Endodermal cell (in vitro differentiated cells): ENCODE measurements around the gene SOX6. TPM values are rescaled to one million over a fixed set of nuclear protein-coding genes. Genes with fewer than 3 reads are reported as not detected.

Experiments used
- DNase-seq: peaks from one replicate; pipeline ENCODE4 v3.0.0-alpha.2; 2017
- H3K27ac ChIP-seq: 2 replicates; pipeline ENCODE4 v1.5.1; 2013; ENCODE audit warnings: mild to moderate bottlenecking, low read depth, low read length, moderate library complexity
- H3K27me3 ChIP-seq: 2 replicates; pipeline ENCODE4 v1.6.1; 2013; ENCODE audit warnings: mild to moderate bottlenecking, low read length, moderate library complexity; ENCODE audit not compliant: insufficient read depth, control insufficient read depth, poor library complexity, severe bottlenecking
- H3K36me3 ChIP-seq: 2 replicates; pipeline ENCODE4 v1.7.0; 2013; ENCODE audit warnings: mild to moderate bottlenecking, low read length, moderate library complexity; ENCODE audit not compliant: control insufficient read depth, insufficient read depth
- H3K4me1 ChIP-seq: one replicate; pipeline ENCODE4 v1.7.0; 2013; ENCODE audit warnings: low read length; ENCODE audit not compliant: control insufficient read depth, insufficient read depth
- H3K4me3 ChIP-seq: 2 replicates; pipeline ENCODE4 v1.5.1; 2013; ENCODE audit warnings: mild to moderate bottlenecking, low read length, moderate library complexity
- H3K9ac ChIP-seq: 2 replicates; pipeline ENCODE4 v1.6.1; 2013; ENCODE audit warnings: mild to moderate bottlenecking, low read length, moderate library complexity; ENCODE audit not compliant: poor library complexity, severe bottlenecking; ENCODE audit errors: extremely low read depth
- H3K9me3 ChIP-seq: 2 replicates; pipeline ENCODE4 v1.6.1; 2013; ENCODE audit warnings: mild to moderate bottlenecking, low read length, moderate library complexity; ENCODE audit not compliant: control insufficient read depth
- H3K27ac Mint-ChIP-seq: 2 replicates; pipeline ENCODE4 v1.8.0; 2020; ENCODE audit warnings: mixed read lengths
- H3K27me3 Mint-ChIP-seq: 2 replicates; pipeline ENCODE4 v1.8.0; 2021; ENCODE audit warnings: mild to moderate bottlenecking, mixed read lengths; ENCODE audit not compliant: insufficient read depth
- H3K36me3 Mint-ChIP-seq: 2 replicates; pipeline ENCODE4 v1.8.0; 2020; ENCODE audit warnings: low read depth, mixed read lengths
- H3K4me1 Mint-ChIP-seq: 2 replicates; pipeline ENCODE4 v1.8.0; 2020; ENCODE audit warnings: mixed read lengths
- H3K4me3 Mint-ChIP-seq: 2 replicates; pipeline ENCODE4 v1.8.0; 2020; ENCODE audit warnings: mild to moderate bottlenecking, moderate library complexity, mixed read lengths
- H3K9me3 Mint-ChIP-seq: 2 replicates; pipeline ENCODE4 v1.8.0; 2020; ENCODE audit warnings: mild to moderate bottlenecking, mixed read lengths
- CTCF ChIP-seq: fragments of 200-600 bp; sonication (generic); conservative IDR thresholded peaks from 2 replicates; pipeline ENCODE4 v1.5.0; 2021; ENCODE audit warnings: antibody characterized with exemption, mild to moderate bottlenecking
- WGBS, 2 experiments: methylation state at CpG; one replicate each; pipeline versions ENCODE4 v1.1.5 to v1.1.7; 2013; ENCODE audit warnings: missing lambda C conversion rate in 2 of 2, mixed read lengths in 1 of 2; ENCODE audit not compliant: insufficient coverage in 1 of 2, insufficient read length in 1 of 2; 5-methylcytosine and 5-hydroxymethylcytosine counted together
- total RNA-seq, 2 donors: library from RNA; stranded (reverse); fragmentation: NEBNext Ultra II Directional in 1 of 2; extraction: Animal tissue kit (Norgen Biotek cat#: 25700) in 1 of 2; gene quantifications; 2 replicates in 1 of 2; 3 replicates in 1 of 2; pipeline ENCODE4 v1.2.1, GENCODE V29; 2021

The SOX6 gene
- total RNA-seq, 2 donors from 2014 or later = 0.13 to 0.20 TPM

DNA sequence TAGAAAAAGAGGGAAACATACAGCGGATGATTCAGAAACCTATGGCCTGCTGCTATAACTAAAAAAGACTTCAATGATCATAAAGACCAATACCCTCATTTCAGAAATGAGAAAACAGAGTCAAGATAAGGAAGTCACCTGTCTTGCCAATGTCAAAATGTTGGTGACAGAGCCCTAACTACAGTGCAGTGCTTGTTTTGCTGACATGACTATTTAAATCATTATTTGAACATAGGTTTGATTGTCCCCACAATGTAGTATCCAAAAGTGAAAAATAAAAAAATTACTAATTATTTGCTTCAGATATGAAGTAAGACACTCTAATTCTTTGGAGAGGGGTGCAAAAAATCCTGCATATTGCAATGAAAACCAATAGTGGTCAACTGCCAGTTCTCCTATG lies 115.7 kb downstream of the SOX6 start:
- Histone ChIP-seq H3K4me3 (no peak overlapping the region), H3K27me3 (no peaks in the 10 kb centered on the region), H3K9ac (no peak overlapping the region), H3K9me3 (no peaks in the 10 kb centered on the region), H3K27ac (no peak overlapping the region), H3K4me1 (no peaks in the 10 kb centered on the region), H3K36me3 (no peaks in the 10 kb centered on the region)
- Mint-ChIP-seq H3K27ac (no peak overlapping the region), H3K9me3 (no peaks in the 10 kb centered on the region), H3K27me3 (no peaks in the 10 kb centered on the region), H3K36me3 (no peaks in the 10 kb centered on the region), H3K4me1 (no peaks in the 10 kb centered on the region), H3K4me3 (no peak overlapping the region)
- WGBS, 2 experiments = 100% methylated on average over 1 of the region's 1 CpG; no CpG with 5 or more reads in 1 of the 2 experiments
- TF ChIP-seq CTCF = no peak
- no peak for DNase-seq

DNA sequence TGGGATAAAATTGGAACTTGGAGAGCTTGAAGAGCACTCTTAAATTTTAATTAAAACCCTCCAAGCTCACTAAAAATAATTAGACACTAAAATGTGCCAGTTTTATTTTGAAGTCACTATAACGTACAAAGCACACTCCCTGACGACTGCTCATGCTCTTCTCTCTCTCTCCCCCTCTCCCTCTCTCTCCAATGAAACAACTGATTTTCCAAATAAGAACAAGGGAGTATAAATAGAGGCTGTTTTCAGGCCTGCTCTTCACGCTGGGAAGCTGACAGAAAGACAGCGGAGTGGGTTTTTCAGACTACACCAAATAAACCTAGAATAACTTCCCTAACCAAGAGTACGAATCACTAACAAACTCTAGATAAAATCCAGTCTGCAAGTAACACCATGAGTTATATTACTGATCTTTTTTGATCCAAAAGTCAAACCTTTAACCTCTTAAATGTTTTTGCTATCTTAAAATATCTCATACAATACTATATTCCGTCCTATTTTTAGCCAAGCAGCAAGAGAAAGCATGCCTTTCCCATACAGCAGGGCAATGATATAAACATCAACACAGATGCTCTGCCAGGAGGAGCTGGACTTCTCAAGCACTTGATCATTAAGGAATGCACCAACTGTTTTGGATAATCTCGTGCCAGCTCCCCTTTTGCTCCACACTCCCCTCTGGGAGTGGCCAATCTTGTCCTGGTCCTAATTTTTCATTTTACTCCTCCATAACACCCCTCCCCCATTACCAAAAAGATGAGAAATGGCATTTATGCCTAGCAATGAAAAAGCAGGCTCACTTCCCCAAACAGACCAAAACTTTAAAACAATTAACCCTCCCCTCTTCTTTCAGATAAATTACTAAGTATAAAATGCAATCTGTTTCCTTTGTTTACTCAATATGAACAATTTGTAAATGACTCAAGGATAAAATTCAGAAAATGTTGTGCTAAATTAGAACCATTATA lies 116.9 kb downstream of the SOX6 start:
- H3K9me3 Mint-ChIP-seq = no peaks in the 10 kb centered on the region
- no peaks in the 10 kb centered on the region for H3K36me3 Mint-ChIP-seq
- no peaks in the 10 kb centered on the region for H3K36me3 ChIP-seq
- H3K27ac Mint-ChIP-seq = no peak overlapping the region
- no peak for TF ChIP-seq CTCF
- no peaks in the 10 kb centered on the region for H3K27me3 ChIP-seq
- H3K9ac ChIP-seq = no peak overlapping the region
- H3K27me3 Mint-ChIP-seq = peaks cover 1% of the 10 kb centered on the region
- no peak for DNase-seq
- H3K4me1 ChIP-seq = no peaks in the 10 kb centered on the region
- no peak overlapping the region for H3K4me3 ChIP-seq
- H3K9me3 ChIP-seq = no peaks in the 10 kb centered on the region
- 83 to 86% methylated on average over 4 to 7 of the region's 7 CpGs for WGBS, 2 experiments
- H3K4me3 Mint-ChIP-seq = no peak overlapping the region
- H3K4me1 Mint-ChIP-seq = no peaks in the 10 kb centered on the region
- H3K27ac ChIP-seq = no peak overlapping the region

DNA sequence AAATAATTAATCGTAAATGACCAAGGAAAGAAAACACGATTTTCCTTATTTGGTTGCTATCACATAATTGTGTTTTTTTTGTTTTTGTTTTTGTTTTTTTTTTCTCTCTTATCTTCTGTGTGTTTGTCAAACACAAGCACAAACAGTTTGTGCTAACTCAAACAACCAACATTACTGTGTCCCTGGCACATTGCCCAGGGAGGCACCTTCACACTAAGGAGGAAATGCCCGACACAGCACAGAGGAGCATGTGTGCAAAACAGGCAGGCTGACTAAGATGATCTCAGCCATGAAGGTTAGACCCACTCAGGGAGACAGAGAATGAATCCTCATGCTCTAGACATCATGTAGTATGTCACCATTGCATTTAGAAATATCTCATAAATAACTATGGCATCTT lies 130.1 kb downstream of the SOX6 start:
- no peak for DNase-seq
- Histone ChIP-seq H3K4me1 (no peaks in the 10 kb centered on the region), H3K4me3 (no peak overlapping the region), H3K27me3 (no peaks in the 10 kb centered on the region), H3K9ac (no peak overlapping the region), H3K27ac (no peak overlapping the region), H3K9me3 (no peaks in the 10 kb centered on the region), H3K36me3 (no peaks in the 10 kb centered on the region)
- no peaks in the 10 kb centered on the region for H3K9me3 Mint-ChIP-seq
- no peaks in the 10 kb centered on the region for H3K27me3 Mint-ChIP-seq
- H3K27ac Mint-ChIP-seq = no peak overlapping the region
- no peaks in the 10 kb centered on the region for H3K36me3 Mint-ChIP-seq
- TF ChIP-seq CTCF = no peak
- peaks cover 16% of the 10 kb centered on the region for H3K4me1 Mint-ChIP-seq
- 43 to 45% methylated on average over 1 to 2 of the region's 3 CpGs for WGBS, 2 experiments
- no peak overlapping the region for H3K4me3 Mint-ChIP-seq
